COLO668 (cell line): ENCODE data around the gene MYH10.

Experiments
- DNase-seq: peaks from one replicate; lab custom pipeline; 2025; ENCODE audit not compliant: unreplicated experiment; lab: John Stamatoyannopoulos, UW

MYH10 gene

GRCh38 chr17:8476741-8477140, 153.8 kb downstream of the MYH10 start:
- DNase-seq: no peak

- peak; percentile 2 for DNase-seq
Observed at GRCh38 chr17:8475781-8476180, 154.7 kb downstream of the MYH10 start.

DNA sequence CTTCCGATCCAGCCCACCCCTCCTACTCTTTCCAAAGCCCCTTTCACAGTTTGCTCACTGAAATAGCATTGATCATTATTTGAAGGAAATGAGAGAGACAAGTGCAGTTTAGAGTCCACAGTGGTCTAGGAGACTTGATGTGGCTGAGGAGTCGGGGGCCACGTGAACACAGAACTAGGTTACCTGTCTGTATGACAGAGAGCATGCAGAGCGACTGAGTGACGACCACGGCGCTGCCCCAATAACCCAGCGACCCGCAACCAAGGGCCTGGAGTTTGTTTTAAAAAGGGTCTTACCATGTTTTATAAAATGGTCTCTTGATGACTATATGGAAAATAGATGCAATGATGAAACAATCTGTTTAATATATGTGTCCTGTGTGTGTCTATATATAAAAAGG, 155.3 kb downstream of the MYH10 start:
- no peak for DNase-seq

DNA sequence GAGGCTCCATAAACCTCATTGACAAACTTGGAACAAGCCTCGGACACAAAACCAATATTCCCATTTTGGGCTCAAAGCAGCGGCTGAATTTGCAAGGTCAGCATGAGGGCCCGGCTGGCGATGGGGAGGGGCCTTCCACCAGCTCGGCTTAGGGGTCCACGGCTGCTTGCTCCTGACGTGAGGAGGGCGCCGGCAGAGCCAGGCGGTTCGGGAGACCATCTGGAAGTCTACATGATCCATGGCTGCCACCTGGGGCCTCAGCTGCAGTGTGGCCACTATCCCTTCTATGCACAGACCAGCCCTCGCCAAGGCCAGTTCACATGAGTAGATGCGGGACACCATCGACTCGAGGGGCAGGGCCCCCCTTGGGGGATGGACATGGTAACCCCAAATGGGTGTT, 155.7 kb downstream of the MYH10 start:
- DNase-seq: no peak

- DNase-seq: no peak
Observed at GRCh38 chr17:8473451-8474192, 156.9 kb downstream of the MYH10 start.

GRCh38 chr17:8472663-8473062, 157.9 kb downstream of the MYH10 start:
- DNase-seq: no peak

- DNase-seq: no peak
Observed at GRCh38 chr17:8470447-8471047, 160.0 kb downstream of the MYH10 start.

DNA sequence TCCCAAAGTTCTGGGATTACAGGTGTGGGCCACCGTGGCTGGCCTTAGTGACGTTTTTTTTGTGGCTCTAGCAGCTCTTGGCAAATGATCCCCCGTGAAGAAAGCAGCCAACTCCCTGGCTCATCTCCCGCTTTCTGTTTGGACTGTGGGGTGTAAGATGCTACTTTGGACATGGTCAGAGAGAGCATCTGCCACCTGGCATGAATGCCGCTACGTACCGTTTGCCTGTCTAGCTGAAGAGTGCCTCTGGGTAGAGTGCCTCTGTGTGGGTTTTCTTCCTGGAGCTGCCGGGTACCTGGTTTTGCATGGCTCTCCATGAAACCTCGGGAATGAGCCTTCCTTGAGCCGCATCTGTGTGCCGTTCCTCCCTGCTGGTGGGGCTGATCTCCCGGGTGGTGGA, 160.6 kb downstream of the MYH10 start:
- DNase-seq: no peak

DNA sequence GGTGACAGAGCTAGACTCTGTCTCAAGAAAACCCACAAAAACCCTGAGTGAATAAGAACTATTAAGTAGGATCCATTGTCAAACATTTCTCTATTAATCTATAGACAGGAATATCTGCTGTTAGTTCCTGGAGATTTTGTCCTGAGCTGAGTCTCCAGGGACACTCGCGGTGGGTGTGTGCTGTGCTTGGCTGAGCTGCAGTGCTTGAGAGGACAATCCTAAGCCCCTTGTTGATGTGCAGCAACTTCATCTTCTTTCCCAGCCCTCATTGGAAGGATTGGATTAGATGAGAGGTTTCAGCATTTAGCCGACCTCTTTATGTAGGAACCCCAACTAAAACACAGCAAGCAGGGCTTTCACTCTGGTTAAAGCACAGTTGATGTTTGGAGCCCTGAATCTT, 161.5 kb downstream of the MYH10 start:
- no peak for DNase-seq

- no peak for DNase-seq
Observed at GRCh38 chr17:8468127-8468526, 162.4 kb downstream of the MYH10 start.

- no peak for DNase-seq
Observed at GRCh38 chr17:8467527-8467926, 163.0 kb downstream of the MYH10 start.

- DNase-seq: no peak
Observed at GRCh38 chr17:8466873-8467272, 163.7 kb downstream of the MYH10 start.

GRCh38 chr17:8466456-8466855, 164.1 kb downstream of the MYH10 start:
- DNase-seq: no peak

DNA sequence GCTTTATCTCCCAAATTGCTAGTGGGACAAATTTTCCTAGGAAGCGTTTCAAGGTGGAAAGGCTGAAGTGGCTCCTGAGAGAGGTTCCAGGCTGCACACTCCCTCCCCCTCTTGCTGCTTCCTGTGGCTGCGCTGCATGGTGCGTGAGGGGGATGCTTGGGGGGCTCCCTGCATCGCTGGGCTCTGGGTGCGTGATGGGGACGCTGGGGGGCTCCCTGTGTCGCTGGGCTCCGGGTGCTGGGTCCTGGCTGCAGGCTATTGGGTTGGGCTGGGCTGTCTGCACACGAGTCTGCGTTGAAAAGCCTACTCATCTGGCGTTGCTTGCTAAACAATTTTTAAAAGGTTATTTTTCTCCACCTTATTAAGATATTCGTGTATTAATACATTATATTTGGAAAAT, 164.8 kb downstream of the MYH10 start:
- no peak for DNase-seq

GRCh38 chr17:8465356-8465755, 165.2 kb downstream of the MYH10 start:
- DNase-seq: no peak

DNA sequence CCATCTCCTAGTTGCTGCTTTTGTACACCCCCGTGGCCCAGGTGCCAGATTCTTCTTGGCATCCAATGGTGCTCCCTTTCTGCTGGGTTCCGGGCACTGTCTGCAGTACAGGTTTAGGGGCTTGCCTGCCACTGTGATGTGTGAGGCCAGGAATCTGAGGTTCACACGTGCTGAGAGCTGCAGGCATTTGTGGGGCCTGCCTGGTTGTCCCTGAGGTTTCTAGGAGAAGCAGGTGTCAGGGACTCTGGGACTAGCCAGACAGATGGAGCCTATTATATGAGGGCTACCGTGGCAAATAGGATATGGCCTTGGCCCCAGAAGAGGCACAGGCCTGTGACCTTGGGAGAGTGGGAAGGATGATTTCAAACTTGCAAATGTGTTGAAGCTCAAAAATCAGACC, 165.6 kb downstream of the MYH10 start:
- DNase-seq: peak; percentile 2

- DNase-seq: no peak
Observed at GRCh38 chr17:8463099-8463498, 167.4 kb downstream of the MYH10 start.

GRCh38 chr17:8462564-8462963, 168.0 kb downstream of the MYH10 start:
- peak; percentile 5 for DNase-seq

DNA sequence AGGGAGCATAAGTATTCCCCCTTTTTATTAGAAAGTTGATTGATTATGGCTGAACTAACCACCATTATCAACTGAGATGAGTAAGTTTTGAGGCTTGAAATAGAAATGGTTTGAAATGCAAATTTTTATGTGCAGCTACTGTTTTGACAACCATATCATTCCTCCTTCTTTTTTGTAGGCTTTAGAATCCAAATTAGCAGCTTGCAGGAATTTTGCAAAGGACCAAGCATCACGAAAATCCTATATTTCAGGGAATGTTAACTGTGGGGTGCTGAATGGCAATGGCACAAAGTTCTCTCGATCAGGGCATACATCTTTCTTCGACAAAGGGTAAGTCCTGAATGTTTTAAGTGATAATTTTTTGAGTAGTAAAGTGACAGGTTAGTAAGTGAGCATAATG, 170.7 kb downstream of the MYH10 start:
- no peak for DNase-seq

DNA sequence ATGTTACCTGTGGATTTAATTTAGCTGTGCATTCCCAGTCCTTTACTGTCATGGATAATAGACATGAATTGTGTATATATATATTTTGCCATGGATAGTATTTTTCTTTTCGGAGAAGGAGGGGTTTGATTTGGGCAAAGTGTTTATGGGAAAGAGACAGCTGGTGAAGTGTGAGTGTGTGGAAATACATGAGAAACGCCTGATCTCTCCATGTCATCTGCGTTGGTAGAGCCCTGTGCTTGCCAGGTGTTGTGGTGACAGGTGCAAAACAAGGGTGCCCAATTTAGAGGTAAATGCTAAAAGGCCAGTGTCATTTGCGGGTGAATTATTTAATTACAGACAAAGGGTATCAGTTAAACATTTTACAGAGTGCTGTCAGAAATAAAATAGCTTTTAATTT, 171.4 kb downstream of the MYH10 start:
- DNase-seq: peak; percentile 52

GRCh38 chr17:8458128-8458527, 172.4 kb downstream of the MYH10 start:
- no peak for DNase-seq

- DNase-seq: no peak
Observed at GRCh38 chr17:8455665-8456209, 174.8 kb downstream of the MYH10 start.

DNA sequence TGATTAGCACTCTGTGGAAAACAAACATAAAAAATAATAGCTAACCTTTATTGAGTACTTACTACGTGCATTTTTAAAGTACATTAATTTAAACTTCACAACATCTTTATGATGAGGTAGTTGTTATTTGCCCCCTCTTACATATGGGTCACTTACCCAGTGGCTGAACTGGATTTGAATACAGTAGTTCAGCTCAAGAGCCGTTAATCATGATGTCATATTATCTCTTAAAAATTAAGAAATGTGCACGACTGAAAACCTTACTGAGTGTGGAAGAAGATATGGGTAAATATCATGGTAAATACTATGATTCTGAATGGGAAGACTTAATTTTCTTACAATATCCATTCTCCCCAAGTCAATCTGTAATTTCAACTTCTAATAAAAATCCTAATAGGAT, 177.2 kb downstream of the MYH10 start:
- DNase-seq: no peak
